Heart left ventricle (tissue), 13 donors: ENCODE data around the gene CEP170B.

Experiments used
- CTCF ChIP-seq, 12 donors: fragments of 200-600 bp; sonication (generic) in 4 of 12; IDR thresholded peaks; one replicate each; pipeline versions ENCODE4 v1.5.0 to v1.8.0; 2018 to 2022; ENCODE audit warnings: antibody characterized with exemption in 12 of 12, mild to moderate bottlenecking in 5 of 12
- POLR2A ChIP-seq, 2 donors: fragments of 450-650 bp; IDR thresholded peaks; one replicate each; pipeline ENCODE4 v1.6.1; 2017; ENCODE audit warnings: antibody characterized with exemption in 2 of 2, mild to moderate bottlenecking in 2 of 2, moderate library complexity in 2 of 2
- donor health status: ischemic (EF 13 %, LVEDD 7.1; RV severe dilation, severe dysfunction).
- donor health status: DM: no; HTN: yes; CAD: no.
- donor health status: DM: no; HTN: no; CAD: no.
- donor health status: ischemic (EF 25% LVEDD 6.9; RV normal size, moderate dysfunction).
- donor health status: ischemic (EF 25% LVEDD 5.7; RV mildly dilated, moderate dysfunction).
- donor health status: ischemic (EF 35%, LVEDD 5.7; RV mildly dilated, moderate dysfunction).
- donor health status: nonischemic (EF 11% LVEDD 7.7; RV severe dilation, severe dysfunction).
- donor health status: DM: yes; HTN: yes; CAD: no.
- donor health status: PGD.
- donor health status: ischemic (EF 29% LVEDD 5.4; RV normal size, mild dysfunction).
- donor health status: nonischemic (EF 23%, LVEDD 6.1; RV moderate dilation, normal function).

GRCh38 chr14:104881369-104881979 is 16.4 kb downstream of the CEP170B start:
- no peak for TF ChIP-seq CTCF (IDR thresholded peaks at IDR 0.05)
- no peak for TF ChIP-seq POLR2A (IDR thresholded peaks at IDR 0.05)
